ENCODE measurements around the gene TK1. TPM values are rescaled to one million over a fixed set of nuclear protein-coding genes. Genes with fewer than 3 reads are reported as not detected.

Gene TK1
- total RNA-seq, 2 donors from 2014 or later = 81.0 to 97.4 TPM

GRCh38 chr17:78132767-78133178 lies 54.1 kb downstream of the TK1 start:
- Mint-ChIP-seq H3K4me3 (peak overlapping the region; percentile 44), H3K27ac (no peak overlapping the region), H3K36me3 (ENCODE audit: low read depth) (no peaks in the 10 kb centered on the region), H3K9me3 (no peaks in the 10 kb centered on the region), H3K27me3 (ENCODE audit: insufficient read depth) (peaks cover 24% of the 10 kb centered on the region), H3K4me1 (peaks cover 16% of the 10 kb centered on the region)
- H3K9me3 ChIP-seq (ENCODE audit: control insufficient read depth, low read length) = no peaks in the 10 kb centered on the region
- no peak for TF ChIP-seq CTCF (conservative IDR thresholded peaks at IDR 0.05)
- 92 to 95% methylated on average over 7 to 9 of the region's 9 CpGs for WGBS, 2 experiments (ENCODE audit: insufficient coverage in 1 of 2, insufficient read length in 1 of 2)
- no peak overlapping the region for H3K27ac ChIP-seq (ENCODE audit: low read depth, low read length)
- no peaks in the 10 kb centered on the region for H3K36me3 ChIP-seq (ENCODE audit: control insufficient read depth, insufficient read depth, low read length)
- no peaks in the 10 kb centered on the region for H3K4me1 ChIP-seq (ENCODE audit: control insufficient read depth, insufficient read depth, low read length)
- no peak overlapping the region for H3K9ac ChIP-seq (ENCODE audit: extremely low read depth, low read length, poor library complexity, severe bottlenecking)
- H3K4me3 ChIP-seq (ENCODE audit: low read length) = no peak overlapping the region
- H3K27me3 ChIP-seq (ENCODE audit: control insufficient read depth, insufficient read depth, low read length, poor library complexity, severe bottlenecking) = peaks cover 7% of the 10 kb centered on the region
- DNase-seq = peak; percentile 69

GRCh38 chr17:78132084-78132676 lies 54.7 kb downstream of the TK1 start:
- H3K27ac ChIP-seq (ENCODE audit: low read depth, low read length) = no peak overlapping the region
- no peak overlapping the region for H3K9ac ChIP-seq (ENCODE audit: extremely low read depth, low read length, poor library complexity, severe bottlenecking)
- no peaks in the 10 kb centered on the region for H3K9me3 ChIP-seq (ENCODE audit: control insufficient read depth, low read length)
- no peak overlapping the region for H3K4me3 ChIP-seq (ENCODE audit: low read length)
- peaks cover 18% of the 10 kb centered on the region for H3K4me1 Mint-ChIP-seq
- peaks cover under 1% of the 10 kb centered on the region for H3K4me1 ChIP-seq (ENCODE audit: control insufficient read depth, insufficient read depth, low read length)
- DNase-seq = peak; percentile 90
- 37 to 45% methylated on average over 7 to 38 of the region's 38 CpGs for WGBS, 2 experiments (ENCODE audit: insufficient coverage in 1 of 2, insufficient read length in 1 of 2)
- H3K36me3 ChIP-seq (ENCODE audit: control insufficient read depth, insufficient read depth, low read length) = no peaks in the 10 kb centered on the region
- H3K4me3 Mint-ChIP-seq = peak overlapping the region; percentile 44
- no peak overlapping the region for H3K27ac Mint-ChIP-seq
- H3K36me3 Mint-ChIP-seq (ENCODE audit: low read depth) = no peaks in the 10 kb centered on the region
- H3K9me3 Mint-ChIP-seq = no peaks in the 10 kb centered on the region
- peaks cover 24% of the 10 kb centered on the region for H3K27me3 Mint-ChIP-seq (ENCODE audit: insufficient read depth)
- H3K27me3 ChIP-seq (ENCODE audit: control insufficient read depth, insufficient read depth, low read length, poor library complexity, severe bottlenecking) = peaks cover 7% of the 10 kb centered on the region
- TF ChIP-seq CTCF (conservative IDR thresholded peaks at IDR 0.05) = peak; percentile 18

GRCh38 chr17:78131172-78132083 lies 55.4 kb downstream of the TK1 start:
- 45 to 52% methylated on average over 21 to 74 of the region's 74 CpGs for WGBS, 2 experiments (ENCODE audit: insufficient coverage in 1 of 2, insufficient read length in 1 of 2)
- no peaks in the 10 kb centered on the region for H3K9me3 Mint-ChIP-seq
- H3K4me3 Mint-ChIP-seq = peak overlapping the region; percentile 44
- Histone ChIP-seq H3K27ac (ENCODE audit: low read depth, low read length) (no peak overlapping the region), H3K4me1 (ENCODE audit: control insufficient read depth, insufficient read depth, low read length) (peaks cover 5% of the 10 kb centered on the region), H3K36me3 (ENCODE audit: control insufficient read depth, insufficient read depth, low read length) (no peaks in the 10 kb centered on the region), H3K9me3 (ENCODE audit: control insufficient read depth, low read length) (no peaks in the 10 kb centered on the region), H3K4me3 (ENCODE audit: low read length) (no peak overlapping the region), H3K9ac (ENCODE audit: extremely low read depth, low read length, poor library complexity, severe bottlenecking) (no peak overlapping the region), H3K27me3 (ENCODE audit: control insufficient read depth, insufficient read depth, low read length, poor library complexity, severe bottlenecking) (peaks cover 7% of the 10 kb centered on the region)
- H3K27me3 Mint-ChIP-seq (ENCODE audit: insufficient read depth) = peaks cover 24% of the 10 kb centered on the region
- no peak for TF ChIP-seq CTCF (conservative IDR thresholded peaks at IDR 0.05)
- peak; percentile 81 for DNase-seq
- no peak overlapping the region for H3K27ac Mint-ChIP-seq
- peaks cover 21% of the 10 kb centered on the region for H3K4me1 Mint-ChIP-seq
- H3K36me3 Mint-ChIP-seq (ENCODE audit: low read depth) = peaks cover under 1% of the 10 kb centered on the region

Data from endodermal cell (in vitro differentiated cells).